ENCODE results near the gene DAND5.

- TF ChIP-seq HDAC6 (IDR thresholded peaks at IDR 0.05; ENCODE audit: unreplicated experiment) (no peak), SRF (IDR thresholded peaks at IDR 0.05; ENCODE audit: low read depth in 2 of 2, low read length in 2 of 2) (no peak), E4F1 (IDR thresholded peaks at IDR 0.05; ENCODE audit: borderline replicate concordance, partially characterized antibody) (no peak), SMC3 (IDR thresholded peaks at IDR 0.05; ENCODE audit: borderline replicate concordance, low read length) (no peak), ETV6 (conservative IDR thresholded peaks at IDR 0.05 in 1 of 2, IDR thresholded peaks at IDR 0.05 in 1 of 2; ENCODE audit: borderline replicate concordance in 1 of 2, low read depth in 1 of 2) (no peak), CTCF (IDR thresholded peaks at IDR 0.05 in 2 of 3, conservative IDR thresholded peaks at IDR 0.05 in 1 of 3; ENCODE audit: control insufficient read depth in 2 of 3, extremely low read depth in 1 of 3, insufficient read depth in 1 of 3, low read depth in 3 of 3, low read length in 3 of 3) (no peak), SPI1 (IDR thresholded peaks at IDR 0.05; ENCODE audit: borderline replicate concordance, insufficient read depth, low read depth, low read length) (no peak), SIN3A (IDR thresholded peaks at IDR 0.05; ENCODE audit: low read depth, low read length) (no peak), FOXM1 (IDR thresholded peaks at IDR 0.05; ENCODE audit: low read depth, low read length) (no peak), EZH2 (IDR thresholded peaks at IDR 0.05; ENCODE audit: borderline replicate concordance, control insufficient read depth, low read depth, low read length) (no peak)
These were observed 13.7 kb downstream of the DAND5 start for GRCh38 chr19:12983091-12983490.

Data from GM12878 (cell line).